GM12892 (cell line): ENCODE results near the gene KIF16B.

Experiments used
- POLR2A ChIP-seq: IDR thresholded peaks from 2 replicates; pipeline ENCODE4 v1.6.1; 2011; ENCODE audit warnings: low read depth, low read length, control low read depth
- POLR2AphosphoS5 ChIP-seq: IDR thresholded peaks from 2 replicates; pipeline ENCODE4 v1.6.1; 2011; ENCODE audit warnings: low read depth, low read length, control low read depth
- TAF1 ChIP-seq: IDR thresholded peaks from 2 replicates; pipeline ENCODE4 v1.6.1; 2011; ENCODE audit warnings: low read depth, mild to moderate bottlenecking, control low read depth, low read length, borderline replicate concordance

- TF ChIP-seq TAF1 (no peak), POLR2A (no peak), POLR2AphosphoS5 (no peak)
Observed at GRCh38 chr20:16385462-16385861, 187.8 kb downstream of the KIF16B start.
